ENCODE data around the gene SLC4A11.

Gene SLC4A11

DNA sequence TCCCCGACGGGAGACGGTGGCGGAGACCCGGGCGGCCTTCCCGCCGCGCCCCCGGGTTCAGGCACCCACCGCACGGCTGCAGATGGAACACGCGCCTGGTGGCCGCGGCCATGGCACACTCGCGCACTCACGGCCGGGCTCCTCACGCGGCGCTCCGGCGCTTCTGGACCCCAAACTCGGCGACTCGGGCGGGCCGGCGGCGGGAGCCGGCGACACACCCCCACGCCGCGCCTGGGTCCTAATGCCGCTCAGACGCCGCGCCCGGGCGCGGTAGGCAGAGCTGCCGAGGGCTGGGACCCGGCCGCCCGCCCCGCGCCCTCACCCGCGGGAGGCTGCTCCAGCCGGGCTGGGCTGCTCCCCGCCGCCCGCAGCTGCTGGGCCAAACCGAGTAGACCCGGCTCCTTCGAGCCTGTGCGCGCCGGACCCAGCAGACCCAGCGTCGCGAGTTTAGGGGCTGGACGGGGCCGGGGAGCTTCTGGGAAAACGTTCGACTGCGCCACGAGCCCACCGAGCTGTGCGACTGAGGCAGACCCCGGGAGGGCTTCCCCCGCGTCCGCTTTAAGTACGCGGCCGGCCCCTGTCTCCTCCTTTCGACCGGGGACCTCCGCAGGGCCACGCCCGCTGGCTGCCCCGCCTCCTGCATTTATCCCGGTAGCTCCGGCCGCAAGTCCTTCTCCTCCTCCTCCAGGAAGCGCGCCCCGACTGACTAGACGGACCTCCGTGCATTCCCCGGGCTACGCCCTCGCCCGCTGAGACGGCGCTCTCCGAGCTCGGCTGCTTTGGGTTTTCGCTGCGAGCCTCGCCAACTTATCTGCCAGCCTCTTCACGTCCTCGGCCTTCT is at the start of gene SLC4A11:
Gene SLC4A11 (minus strand): TSS at position 165 of the 841 bp plus-strand sequence. CDS start 53 bp downstream, at position 112.
- DNase-seq (ENCODE audit: low spot score): peak; percentile 29

DNA sequence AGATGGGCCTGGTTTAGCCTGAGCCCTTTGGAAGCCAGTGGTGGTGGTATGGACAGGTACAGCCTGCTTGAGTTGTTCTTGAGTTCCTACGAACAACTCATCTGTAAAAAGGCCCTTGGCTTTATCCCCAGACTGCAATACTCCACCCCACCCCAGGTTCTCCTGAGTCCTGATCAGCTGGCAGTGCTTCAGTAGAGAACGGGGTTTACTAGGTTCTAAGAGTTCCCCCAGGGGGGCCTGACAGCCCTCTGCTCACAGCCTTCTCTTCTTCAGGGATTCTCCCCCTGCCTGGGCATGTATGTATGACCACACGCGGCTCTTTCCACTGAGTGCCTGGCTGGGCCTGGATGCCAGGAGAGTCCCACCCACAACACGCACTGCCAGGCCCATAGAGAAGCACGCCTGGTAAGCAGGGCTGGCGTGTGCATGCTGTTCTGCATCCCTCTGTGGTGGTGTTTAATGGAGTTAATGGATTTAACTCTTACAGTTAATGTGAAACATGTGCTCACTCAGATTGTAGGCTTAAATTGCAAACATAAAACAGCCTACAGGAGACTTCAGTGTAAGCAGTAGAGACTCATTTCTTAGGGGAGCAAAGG is 44.3 kb upstream of the SLC4A11 start:
- no peak for DNase-seq (ENCODE audit: low spot score)

DNA sequence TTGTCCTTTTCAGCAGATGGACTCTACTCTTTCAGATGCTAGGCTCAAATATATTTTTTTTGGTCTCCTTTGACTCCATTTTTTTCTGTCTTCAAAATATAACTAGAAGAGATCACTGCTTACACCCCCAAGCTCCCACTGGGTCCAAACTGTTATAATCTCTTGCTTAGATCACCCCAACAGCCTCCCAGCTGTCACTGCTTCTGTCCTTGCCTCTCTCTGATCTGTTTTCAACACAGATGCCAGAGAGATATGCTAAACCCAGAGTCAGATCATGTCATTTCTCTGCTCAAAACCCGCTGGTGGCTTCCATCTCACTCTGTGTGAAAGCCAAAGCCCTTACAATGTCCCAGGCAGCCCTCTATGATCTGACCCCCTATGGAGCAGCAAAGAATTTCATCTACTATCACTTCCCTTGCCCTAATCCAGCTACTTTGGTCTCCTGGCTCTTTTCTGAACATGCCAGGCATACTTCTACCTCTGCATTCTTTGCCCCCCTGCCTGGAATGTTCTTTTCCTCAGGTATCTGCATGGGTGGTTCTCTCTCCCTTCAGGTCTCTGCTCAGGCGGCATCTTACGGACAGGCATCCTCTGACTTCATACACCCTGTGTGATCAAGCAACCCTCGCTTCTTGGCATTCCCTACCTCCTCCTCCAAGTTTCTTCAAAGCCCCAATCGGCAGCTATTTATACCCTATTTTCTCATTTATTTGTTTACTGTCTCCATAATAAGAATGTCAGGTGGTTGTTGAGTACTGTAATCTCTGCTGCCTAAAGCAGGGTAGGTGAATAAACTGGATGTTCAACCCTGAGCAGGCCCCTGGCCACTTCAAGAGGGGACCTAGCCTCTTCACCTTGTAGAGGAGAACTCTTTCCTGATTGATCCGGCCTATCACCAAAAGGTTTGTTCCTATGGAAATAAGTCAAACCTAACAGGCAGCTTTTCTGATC is 43.6 kb upstream of the SLC4A11 start:
- DNase-seq (ENCODE audit: low spot score): no peak

DNA sequence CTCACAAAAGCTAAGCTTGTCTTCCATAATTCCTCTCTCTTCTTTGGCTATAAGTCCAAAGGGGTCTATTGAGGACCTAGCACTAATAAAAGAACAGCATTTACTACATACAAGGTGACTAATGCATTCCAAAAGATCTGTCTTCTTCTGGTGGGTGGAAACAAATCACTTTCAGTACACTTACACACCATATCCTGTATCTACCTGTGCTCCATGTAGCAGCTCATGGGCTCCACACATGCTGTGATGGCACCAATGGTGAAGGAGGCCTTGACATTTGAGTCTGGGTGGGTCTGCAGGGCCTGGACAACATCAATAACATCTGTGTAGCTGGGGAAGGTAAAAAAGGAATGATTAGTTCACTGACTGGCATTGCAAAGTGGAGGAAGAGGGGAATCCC is 42.4 kb upstream of the SLC4A11 start:
- no peak for DNase-seq (ENCODE audit: low spot score)

DNA sequence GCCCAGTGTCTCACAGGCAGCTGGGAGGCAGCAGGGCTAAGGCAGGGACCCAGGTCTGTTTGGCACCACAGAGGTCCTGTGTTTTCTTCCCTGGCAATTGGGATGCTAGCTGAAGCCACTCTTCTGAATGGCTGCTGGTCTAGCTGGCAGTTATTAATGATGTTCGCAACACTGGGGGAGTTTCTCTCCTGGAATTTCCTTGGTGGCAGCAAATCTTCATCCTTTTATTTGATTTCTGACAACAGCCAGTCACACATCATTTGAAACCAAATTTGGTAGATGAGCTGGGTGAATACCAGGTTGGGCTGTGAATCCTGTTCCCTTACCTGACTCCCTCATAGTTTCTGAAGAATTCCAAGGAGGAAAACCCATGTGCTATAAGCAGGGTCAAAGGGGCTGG is 40.8 kb upstream of the SLC4A11 start:
- DNase-seq (ENCODE audit: low spot score): no peak

DNA sequence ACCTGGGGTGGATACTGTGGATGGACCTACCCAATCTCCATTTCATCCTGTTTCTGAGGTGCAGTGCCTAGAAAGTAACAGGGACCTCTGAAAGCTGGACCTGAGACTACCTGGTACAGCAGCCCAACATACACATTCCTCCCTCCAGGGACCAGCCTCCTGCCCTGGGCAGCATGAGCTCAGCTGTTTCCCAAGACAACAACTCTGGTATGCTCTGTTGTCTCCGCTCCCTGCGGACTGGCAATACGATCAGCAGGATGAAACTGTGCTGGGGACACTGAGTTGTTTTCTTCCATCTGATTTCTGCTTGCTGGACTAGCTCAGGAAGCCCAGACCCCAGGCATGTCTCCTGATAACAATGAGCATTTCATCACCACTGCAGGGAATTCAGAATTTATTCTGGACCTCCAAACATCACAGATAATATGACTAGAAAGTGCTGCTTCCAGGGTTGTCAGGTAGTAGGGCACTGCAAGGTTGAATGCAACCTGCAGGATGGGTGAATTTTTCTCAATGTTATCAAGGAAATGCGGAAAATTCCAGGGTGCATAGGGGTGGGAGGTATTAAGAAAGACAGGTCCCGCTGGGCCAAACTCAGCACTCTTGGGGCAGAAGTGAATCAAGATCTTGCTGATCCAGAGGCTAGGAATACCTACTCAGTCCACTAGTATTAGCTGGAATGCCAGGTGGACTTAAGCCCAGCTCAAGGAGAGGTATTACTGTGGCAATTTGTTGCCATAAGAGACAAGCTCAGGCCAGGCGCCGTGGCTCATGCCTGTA is 38.9 kb upstream of the SLC4A11 start:
- DNase-seq (ENCODE audit: low spot score): no peak

DNA sequence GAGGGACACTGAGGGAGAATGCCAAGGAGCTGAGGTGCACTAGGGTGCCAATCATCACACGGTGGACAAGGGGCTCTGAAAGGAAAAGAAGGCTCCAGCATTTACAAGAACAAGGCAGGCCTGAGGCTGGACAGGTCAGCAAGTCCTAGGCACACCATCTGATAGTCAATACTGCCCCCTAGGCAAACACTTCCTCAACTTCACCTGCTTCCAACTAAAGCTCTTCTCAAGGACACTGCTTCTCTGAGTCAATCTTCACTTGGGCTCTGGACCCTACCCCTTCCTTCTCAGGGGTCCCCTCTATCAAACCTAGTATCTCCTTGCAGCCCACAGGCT is 37.7 kb upstream of the SLC4A11 start:
- no peak for DNase-seq (ENCODE audit: low spot score)

DNA sequence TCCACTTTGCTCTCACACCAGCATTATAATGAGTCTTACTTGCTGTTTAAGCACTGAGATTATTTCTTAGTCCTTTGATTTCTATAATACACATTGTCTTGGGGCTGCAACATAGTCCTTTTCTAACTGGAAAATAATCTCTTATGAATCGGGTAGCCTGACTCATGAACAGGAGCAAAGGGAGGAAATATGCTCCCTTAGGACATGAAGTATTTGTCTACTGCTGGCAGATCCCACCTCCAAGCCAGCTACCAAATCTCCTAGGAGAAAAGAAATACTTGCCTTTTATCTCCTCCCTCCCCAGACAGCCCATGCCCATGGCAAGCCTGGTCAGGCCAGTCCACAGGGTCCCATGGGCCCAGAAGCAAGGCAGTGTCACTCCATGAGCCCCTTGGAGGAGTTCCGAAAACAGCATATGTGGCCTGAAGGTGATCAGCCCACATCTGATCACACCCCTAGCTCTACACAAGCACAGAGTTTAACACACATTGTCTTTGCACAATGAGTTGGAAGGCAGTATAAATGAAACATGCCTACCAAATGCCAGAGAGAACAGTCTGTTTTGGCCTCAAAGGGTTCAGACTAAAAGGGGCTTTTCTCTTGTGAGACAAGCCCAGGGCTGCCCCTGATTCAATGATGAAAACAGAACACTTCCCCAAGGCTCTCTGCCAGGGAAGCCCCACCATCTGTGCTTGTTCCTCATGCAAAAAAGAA is 37.1 kb upstream of the SLC4A11 start:
- DNase-seq (ENCODE audit: low spot score): no peak

DNA sequence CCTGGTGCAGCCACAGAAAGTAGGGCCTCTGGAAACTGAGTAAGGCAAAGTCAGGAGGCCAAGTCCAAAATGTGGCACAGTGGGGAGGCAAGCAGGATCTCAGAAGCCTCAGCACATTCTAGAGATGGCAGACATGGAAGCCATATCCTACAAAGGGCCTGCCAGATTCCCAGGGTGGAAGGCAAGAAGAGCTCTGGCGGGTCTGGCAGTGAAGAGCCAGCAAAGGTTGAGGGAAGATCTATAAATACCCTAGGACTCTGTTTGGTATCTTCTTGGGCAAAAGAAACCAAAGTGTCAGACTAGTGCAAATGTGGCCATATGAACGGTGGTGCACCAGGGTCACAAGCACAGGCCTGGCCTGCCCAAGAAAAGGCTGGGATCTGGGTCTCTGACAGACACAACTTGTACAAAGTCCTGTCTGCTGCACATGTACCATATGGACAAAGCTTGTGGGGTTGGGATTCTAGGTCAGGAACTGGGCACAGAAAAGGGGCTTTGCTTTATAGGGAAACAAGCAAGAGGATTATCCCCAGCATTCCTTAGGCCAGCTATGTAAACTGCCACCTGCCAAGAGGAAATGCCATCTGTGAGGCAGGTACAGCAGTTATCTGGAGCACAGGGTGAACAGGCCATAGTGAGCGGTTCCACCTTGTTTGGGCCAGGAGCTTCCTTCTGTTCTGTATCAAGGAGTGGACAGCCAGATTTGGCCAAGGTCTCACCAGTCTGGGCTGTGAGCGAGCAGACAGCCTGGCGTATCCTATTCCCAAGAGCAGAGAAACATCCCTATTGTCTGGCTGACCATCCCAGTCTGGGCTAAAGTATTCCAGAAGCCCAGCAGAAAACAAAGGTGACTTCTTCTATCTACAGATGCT is 36.3 kb upstream of the SLC4A11 start:
- no peak for DNase-seq (ENCODE audit: low spot score)

DNA sequence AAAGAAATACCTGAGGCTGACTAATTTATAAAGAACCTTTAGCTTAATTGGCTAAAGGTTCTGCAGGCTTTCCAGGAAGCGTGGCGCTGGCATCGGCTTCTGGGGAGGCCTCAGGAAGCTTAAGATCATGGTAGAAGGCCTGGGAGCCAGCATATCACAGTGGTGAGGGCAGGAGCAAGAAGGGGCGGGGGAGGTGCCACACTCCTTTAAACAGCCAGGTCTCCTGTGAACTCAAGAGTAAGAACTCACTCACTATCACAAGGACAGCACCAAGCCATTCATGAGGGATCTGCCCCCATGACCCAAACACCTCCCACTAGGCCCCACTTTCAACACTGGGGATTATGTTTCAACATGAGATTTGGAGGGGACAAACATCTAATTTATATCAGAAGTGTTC is 34.4 kb upstream of the SLC4A11 start:
- no peak for DNase-seq (ENCODE audit: low spot score)

DNA sequence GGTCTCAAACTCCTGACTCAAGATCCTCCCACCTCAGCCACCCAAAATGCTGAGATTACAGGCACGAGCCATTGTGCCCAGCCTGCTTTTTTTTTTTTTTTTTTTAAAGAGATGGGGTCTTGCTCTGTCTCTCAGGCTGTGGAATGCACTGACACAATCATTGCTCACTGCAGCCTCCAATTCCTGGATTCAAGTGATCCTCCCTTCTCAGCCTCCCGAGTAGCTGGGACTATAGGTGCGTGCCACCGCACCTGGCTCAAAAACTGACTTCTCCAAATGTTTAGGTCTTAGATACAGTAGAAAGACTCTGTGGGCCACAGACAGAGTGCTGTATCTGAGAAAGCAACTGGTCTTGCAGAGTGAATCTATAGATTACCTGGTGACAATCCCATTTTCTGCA is 31.1 kb upstream of the SLC4A11 start:
- DNase-seq (ENCODE audit: low spot score): no peak

DNA sequence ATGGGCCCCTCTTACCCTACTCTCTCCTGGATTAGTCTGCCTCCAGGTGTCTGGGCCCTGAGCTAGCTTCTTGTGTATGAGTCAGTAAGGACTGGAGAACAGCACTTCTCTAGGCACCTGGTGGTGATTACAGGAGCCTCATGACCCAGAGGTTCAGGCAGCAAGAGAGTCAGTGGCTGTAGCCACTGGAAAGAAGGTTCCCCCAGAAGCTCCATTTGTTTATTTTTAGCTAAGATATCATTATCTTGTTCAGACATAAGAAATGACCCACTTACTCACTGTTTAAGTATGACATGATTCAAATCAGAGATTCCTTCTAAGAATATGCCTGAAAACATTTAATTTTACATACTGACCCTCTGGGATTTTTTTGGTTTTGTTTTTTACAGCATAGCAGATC is 23.6 kb upstream of the SLC4A11 start:
- no peak for DNase-seq (ENCODE audit: low spot score)

DNA sequence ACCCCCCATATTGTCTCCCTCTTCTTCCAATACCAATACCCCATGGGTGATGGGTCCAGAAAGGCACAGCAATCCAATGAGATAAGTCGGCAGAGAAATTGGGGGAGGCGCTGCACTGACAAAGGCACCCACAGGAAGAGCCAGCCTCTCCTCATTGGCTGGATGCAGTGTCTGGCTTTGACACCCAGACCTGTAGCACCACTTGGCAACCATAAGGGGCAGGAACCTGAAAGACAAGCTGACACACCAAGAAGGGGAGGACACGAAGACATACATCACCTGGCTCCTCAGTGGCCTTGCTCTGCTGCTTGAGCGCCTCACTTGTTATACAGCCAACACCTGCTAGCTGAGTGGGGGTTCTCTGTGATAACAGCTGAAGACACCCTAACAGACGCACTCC is 19.4 kb upstream of the SLC4A11 start:
- no peak for DNase-seq (ENCODE audit: low spot score)

DNA sequence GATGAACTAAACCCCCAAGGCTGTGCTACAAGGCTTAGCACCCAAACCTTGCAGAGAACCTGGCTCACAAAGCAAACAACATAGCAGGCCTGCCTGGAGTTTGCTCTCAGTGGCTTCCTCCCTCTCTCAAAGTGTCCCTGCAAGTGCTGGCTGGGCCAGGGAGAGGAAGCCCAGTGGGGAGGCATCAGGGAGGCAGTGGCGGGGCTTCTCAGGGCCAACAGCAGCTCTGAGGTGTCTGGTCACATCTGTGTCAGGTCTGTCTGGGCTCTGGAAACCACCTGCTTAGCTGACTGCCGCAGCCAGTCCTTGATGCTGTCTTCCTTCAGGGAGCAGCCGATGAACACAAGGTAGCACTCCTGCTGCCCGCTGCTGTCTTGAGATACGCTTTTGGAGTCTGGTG is 16.7 kb upstream of the SLC4A11 start:
- DNase-seq (ENCODE audit: low spot score): no peak

DNA sequence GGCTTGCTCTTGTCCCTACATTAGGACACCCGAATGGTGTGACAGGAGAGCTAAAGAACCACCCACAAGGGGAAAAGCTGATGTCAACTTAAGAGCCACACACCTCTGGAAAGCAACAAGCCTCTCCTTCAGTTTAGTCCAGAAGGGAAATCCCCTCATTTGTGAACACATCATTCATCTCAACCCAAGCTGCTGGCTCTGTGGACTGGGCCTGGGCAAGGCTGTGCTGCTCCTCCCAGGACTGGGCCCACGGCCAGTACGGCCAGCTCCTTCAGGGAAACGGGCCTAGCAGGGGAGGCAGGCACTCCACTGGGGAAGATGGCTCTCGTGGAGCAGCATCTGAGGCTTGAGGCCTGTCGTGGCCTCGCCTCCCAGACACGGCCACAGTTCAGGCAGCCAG is 12.8 kb upstream of the SLC4A11 start:
- no peak for DNase-seq (ENCODE audit: low spot score)

DNA sequence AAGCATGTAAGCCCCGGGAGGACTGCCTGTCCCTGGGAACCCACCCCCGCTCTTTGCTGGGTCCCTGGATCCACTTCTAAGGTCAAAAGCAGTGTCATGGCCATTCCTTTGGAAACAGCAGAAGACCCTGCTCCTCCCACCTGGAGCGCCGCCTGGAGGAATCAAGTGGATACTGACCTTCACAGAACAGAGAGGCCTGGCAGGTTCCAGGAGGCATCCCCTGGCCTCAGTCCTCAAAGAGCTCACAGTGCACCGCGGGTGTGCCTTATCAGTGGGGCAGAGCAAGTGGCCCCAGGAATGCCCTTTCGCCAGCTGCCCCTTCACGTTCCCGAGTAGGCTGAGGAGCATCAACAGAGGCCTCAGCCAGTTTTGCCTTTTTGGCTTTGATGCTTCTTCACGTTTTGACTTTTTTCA is 11.1 kb upstream of the SLC4A11 start:
- no peak for DNase-seq (ENCODE audit: low spot score)

DNA sequence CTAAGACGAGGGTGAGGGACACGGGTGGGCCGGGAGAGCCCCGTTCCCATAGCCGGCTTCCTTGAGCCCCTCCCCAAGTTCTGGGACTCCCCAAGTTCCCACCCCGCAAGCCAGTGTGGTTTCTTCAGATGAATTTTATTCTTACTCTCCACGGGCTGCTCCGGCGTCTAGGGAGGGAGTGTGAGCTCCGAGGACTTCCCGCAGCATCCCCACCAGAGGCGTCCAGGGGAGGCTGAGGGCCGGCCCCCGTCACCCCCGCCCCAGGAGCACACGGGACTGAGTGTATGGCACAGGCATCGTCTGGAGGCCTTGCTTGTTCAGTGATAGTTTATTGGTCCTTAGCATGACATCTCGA is 10.0 kb upstream of the SLC4A11 start:
- no peak for DNase-seq (ENCODE audit: low spot score)

DNA sequence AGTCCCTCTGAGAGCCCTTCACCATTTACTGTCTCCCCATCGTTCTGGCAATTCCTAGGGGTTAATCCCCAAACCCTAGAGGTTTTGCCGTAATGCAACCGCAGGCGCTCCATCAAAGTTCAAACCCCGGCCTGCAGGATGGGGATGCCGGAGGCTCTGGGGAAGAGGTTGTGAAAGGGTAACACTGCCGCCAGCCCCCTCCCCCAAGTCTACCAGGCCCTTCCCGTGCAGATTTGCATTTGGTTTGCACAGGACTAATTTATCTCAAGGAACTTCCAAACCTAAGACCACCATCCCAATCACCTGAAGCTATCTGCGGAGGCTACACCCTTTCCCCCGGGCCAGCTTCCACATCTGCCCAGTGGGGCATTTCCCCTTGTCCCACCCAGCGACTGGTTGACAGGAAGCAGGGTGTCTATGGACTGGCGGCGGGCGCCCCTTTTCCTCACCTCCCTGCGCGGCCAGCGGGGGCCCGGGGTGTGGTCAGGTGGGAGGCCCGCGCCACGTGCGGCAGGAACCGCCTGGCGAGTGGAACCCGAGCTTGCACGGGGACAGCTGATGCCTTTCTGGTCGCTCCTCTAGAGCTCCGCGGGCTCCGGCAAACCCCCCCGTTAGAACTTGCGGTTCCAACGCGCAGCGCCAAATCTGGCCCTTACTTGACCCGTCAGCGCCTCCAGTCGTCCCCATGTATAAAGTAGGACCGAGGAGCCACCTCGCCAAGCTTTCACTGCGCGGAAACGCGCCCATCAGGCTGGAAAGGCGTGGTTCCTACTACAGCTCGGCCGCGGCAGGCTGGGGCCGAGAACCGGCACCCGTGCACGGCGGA is 9.4 kb upstream of the SLC4A11 start:
- peak; percentile 4 for DNase-seq (ENCODE audit: low spot score)

DNA sequence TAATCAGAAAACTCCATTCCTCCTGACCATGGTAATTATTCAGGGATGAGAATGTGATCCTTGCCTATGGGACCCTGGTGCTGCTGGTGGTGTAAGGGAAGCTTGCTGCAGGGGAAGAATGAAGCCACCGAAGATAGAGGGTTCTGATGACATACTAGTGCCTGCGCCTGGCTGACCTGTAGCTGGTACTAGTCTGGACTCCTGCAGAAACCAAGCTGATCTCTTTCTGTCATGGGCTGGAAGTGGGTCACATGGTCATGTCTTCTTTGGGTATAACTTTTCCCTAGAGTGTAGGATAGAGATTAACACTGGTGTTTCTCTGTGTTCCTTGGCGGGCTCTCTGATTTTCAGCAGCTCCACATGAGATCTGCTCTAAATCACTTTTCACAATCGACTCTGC is 8.6 kb upstream of the SLC4A11 start:
- DNase-seq (ENCODE audit: low spot score): no peak

DNA sequence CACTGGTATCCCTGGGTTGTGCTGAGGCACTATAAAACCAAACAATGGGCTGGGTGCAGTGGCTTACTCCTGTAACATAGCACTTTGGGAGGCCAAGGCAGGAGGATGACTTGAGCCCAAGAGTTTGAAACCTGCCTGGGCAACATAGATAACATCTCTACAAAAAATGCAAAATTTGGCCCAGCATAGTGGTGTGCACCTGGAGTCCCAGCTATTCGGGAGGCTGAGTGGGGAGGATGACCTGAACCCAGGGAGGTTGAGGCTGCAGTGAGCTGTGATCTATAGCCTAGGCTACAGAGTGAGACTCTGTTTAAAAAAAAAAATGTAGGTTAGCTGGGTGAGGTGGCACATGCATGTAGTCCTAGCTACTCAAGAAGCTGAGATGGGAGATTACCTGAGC is 7.7 kb upstream of the SLC4A11 start:
- no peak for DNase-seq (ENCODE audit: low spot score)

Measured in CD4-positive, alpha-beta T cell treated with Interleukin-2 at 100 ng/mL for 4 hours (primary cell).